GM12878 (cell line): ENCODE measurements around the gene DAAM1. TPM values are rescaled to one million over a fixed set of nuclear protein-coding genes. Genes with fewer than 3 reads are reported as not detected.
A peak's percentile ranks its signal among the peaks of the same experiment; 100 is the strongest.

Experiments used
- ATF7 ChIP-seq: fragments of 450-650 bp; IDR thresholded peaks from 2 replicates; pipeline ENCODE4 v1.6.1; 2016; ENCODE audit warnings: low read depth, mild to moderate bottlenecking
- BACH1 ChIP-seq: fragments of 450-650 bp; IDR thresholded peaks from 2 replicates; pipeline ENCODE4 v1.6.1; 2017; ENCODE audit warnings: mild to moderate bottlenecking, borderline replicate concordance
- CEBPB ChIP-seq, 2 experiments: fragments of 150-350 bp in 1 of 2; IDR thresholded peaks; 2 replicates each; pipeline ENCODE4 v1.6.1; 2012 to 2014; ENCODE audit warnings: low read depth in 2 of 2, low read length in 2 of 2, borderline replicate concordance in 1 of 2, inconsistent platforms in 1 of 2
- CHD2 ChIP-seq: IDR thresholded peaks from 2 replicates; pipeline ENCODE4 v1.6.1; 2011; ENCODE audit warnings: low read depth, low read length, improper control_type of control experiment, borderline replicate concordance
- CREM ChIP-seq: IDR thresholded peaks from 2 replicates; pipeline ENCODE4 v1.6.1; 2014; ENCODE audit warnings: antibody characterized with exemption, low read depth
- DPF2 ChIP-seq: fragments of 450-650 bp; IDR thresholded peaks from 2 replicates; pipeline ENCODE4 v1.6.1; 2017; ENCODE audit warnings: mild to moderate bottlenecking
- EGR1 ChIP-seq, 2 experiments: IDR thresholded peaks; 1 replicate in 1 of 2; 2 replicates in 1 of 2; pipeline ENCODE4 v1.6.1; 2011 to 2012; ENCODE audit warnings: low read depth in 2 of 2, low read length in 2 of 2, borderline replicate concordance in 1 of 2, mild to moderate bottlenecking in 1 of 2, moderate library complexity in 1 of 2
- EP300 ChIP-seq, 2 experiments: fragments of 150-350 bp in 1 of 2; IDR thresholded peaks; 2 replicates each; pipeline ENCODE4 v1.6.1; 2011 to 2012; ENCODE audit warnings: low read depth in 2 of 2, low read length in 2 of 2, borderline replicate concordance in 1 of 2, improper control_type of control experiment in 1 of 2, inconsistent platforms in 1 of 2; ENCODE audit not compliant: control insufficient read depth in 1 of 2
- FOXM1 ChIP-seq: IDR thresholded peaks from 2 replicates; pipeline ENCODE4 v1.6.1; 2012; ENCODE audit warnings: low read depth, mild to moderate bottlenecking, inconsistent platforms, low read length, moderate library complexity
- HCFC1 ChIP-seq: fragments of 150-350 bp; IDR thresholded peaks from 2 replicates; pipeline ENCODE4 v1.6.1; 2014; ENCODE audit warnings: low read length
- IKZF2 ChIP-seq, 2 experiments: fragments of 450-650 bp; IDR thresholded peaks; 2 replicates each; pipeline ENCODE4 v1.6.1; 2017; ENCODE audit warnings: mild to moderate bottlenecking in 2 of 2, moderate library complexity in 2 of 2
- LARP7 ChIP-seq: fragments of 450-650 bp; IDR thresholded peaks from 2 replicates; pipeline ENCODE4 v1.6.1; 2017; ENCODE audit warnings: mild to moderate bottlenecking
- MTA3 ChIP-seq: IDR thresholded peaks from 2 replicates; pipeline ENCODE4 v1.6.1; 2012; ENCODE audit warnings: low read length, inconsistent platforms, borderline replicate concordance
- MXI1 ChIP-seq: fragments of 150-350 bp; IDR thresholded peaks from 2 replicates; pipeline ENCODE4 v1.6.1; 2011; ENCODE audit warnings: low read depth, mild to moderate bottlenecking, inconsistent platforms, low read length, improper control_type of control experiment
- MYC ChIP-seq: IDR thresholded peaks from 2 replicates; pipeline ENCODE4 v1.6.1; 2011; ENCODE audit warnings: mild to moderate bottlenecking, low read length, moderate library complexity, inconsistent platforms; ENCODE audit not compliant: insufficient read depth, insufficient replicate concordance, insufficient read length, severe bottlenecking
- NFYA ChIP-seq: IDR thresholded peaks from 2 replicates; pipeline ENCODE4 v1.6.1; 2011; ENCODE audit warnings: low read depth, mild to moderate bottlenecking, low read length, improper control_type of control experiment, borderline replicate concordance
- PAX8 ChIP-seq: fragments of 450-650 bp; IDR thresholded peaks from 2 replicates; pipeline ENCODE4 v1.6.1; 2017; ENCODE audit warnings: mild to moderate bottlenecking, moderate library complexity
- PML ChIP-seq: IDR thresholded peaks from 2 replicates; pipeline ENCODE4 v1.6.1; 2012; ENCODE audit warnings: low read length, inconsistent platforms
- RB1 ChIP-seq: fragments of 450-650 bp; formaldehyde crosslinking; IDR thresholded peaks from 2 replicates; pipeline ENCODE4 v1.6.1; 2017; ENCODE audit warnings: mild to moderate bottlenecking, borderline replicate concordance
- RELA ChIP-seq: fragments of 450-650 bp; IDR thresholded peaks from 2 replicates; pipeline ENCODE4 v1.8.0; 2014; ENCODE audit warnings: borderline replicate concordance; ENCODE audit not compliant: partially characterized antibody
- SMARCA5 ChIP-seq: fragments of 450-650 bp; IDR thresholded peaks from 2 replicates; pipeline ENCODE4 v1.6.1; 2017; ENCODE audit warnings: mild to moderate bottlenecking
- SMC3 ChIP-seq: IDR thresholded peaks from 2 replicates; pipeline ENCODE4 v1.6.1; 2011; ENCODE audit warnings: low read length, improper control_type of control experiment, borderline replicate concordance
- SPI1 ChIP-seq: IDR thresholded peaks from 2 replicates; pipeline ENCODE4 v1.6.1; 2011; ENCODE audit warnings: low read depth, mild to moderate bottlenecking, low read length, moderate library complexity, borderline replicate concordance; ENCODE audit not compliant: insufficient read depth
- TCF3 ChIP-seq: IDR thresholded peaks from 2 replicates; pipeline ENCODE4 v1.6.1; 2012; ENCODE audit warnings: low read depth, mild to moderate bottlenecking, low read length, borderline replicate concordance; ENCODE audit not compliant: insufficient read depth
- ZZZ3 ChIP-seq: IDR thresholded peaks from 2 replicates; pipeline ENCODE4 v1.6.1; 2011; ENCODE audit warnings: low read depth; ENCODE audit not compliant: control insufficient read depth, insufficient read length
- polyA plus RNA-seq, 11 experiments: library from polyadenylated mRNA; depleted of rRNA in 4 of 11; unstranded in 6 of 11; stranded (reverse) in 5 of 11; fragments of >200 nt; fragmentation: Nextera tagmentation in 4 of 11; fragmentation: Illumina TruSeq in 1 of 11; extraction: Ambion mirVana in 4 of 11; extraction: Trizol in 1 of 11; gene quantifications; 1 replicate in 1 of 11; 2 replicates in 10 of 11; pipeline versions ENCODE4 v1.2.1 to v1.2.3, GENCODE V29; 2011 to 2016; ENCODE audit warnings: inconsistent platforms in 2 of 11, missing spikeins in 2 of 11, low read depth in 1 of 11
- total RNA-seq, 4 experiments: library from RNA; depleted of rRNA in 3 of 4; stranded (reverse); fragments of >200 nt in 3 of 4; fragmentation: Illumina TruSeq in 1 of 4; extraction: Trizol in 1 of 4; gene quantifications; 2 replicates each; pipeline versions ENCODE4 v1.2.1 to v1.2.3, GENCODE V29; 2013 to 2021
- TF ChIP-seq, protein P1 (sequence below): fragments of 450-650 bp; IDR thresholded peaks from 2 replicates; pipeline ENCODE4 v1.6.1; 2018; ENCODE audit warnings: mild to moderate bottlenecking, low read depth, moderate library complexity; ENCODE audit not compliant: partially characterized antibody
- TF ChIP-seq, protein P2 (sequence below): fragments of 450-650 bp; IDR thresholded peaks from 2 replicates; pipeline ENCODE4 v1.6.1; 2017; ENCODE audit warnings: mild to moderate bottlenecking, low read depth, inconsistent platforms; ENCODE audit not compliant: poor library complexity, severe bottlenecking

Gene DAAM1
- total and polyA plus RNA-seq, 10 of the 15 experiments (the other 5 are each of a cell fraction or from before 2014, with no cell fraction given) = 13.8 to 32.4 (median 24.2) TPM

DNA sequence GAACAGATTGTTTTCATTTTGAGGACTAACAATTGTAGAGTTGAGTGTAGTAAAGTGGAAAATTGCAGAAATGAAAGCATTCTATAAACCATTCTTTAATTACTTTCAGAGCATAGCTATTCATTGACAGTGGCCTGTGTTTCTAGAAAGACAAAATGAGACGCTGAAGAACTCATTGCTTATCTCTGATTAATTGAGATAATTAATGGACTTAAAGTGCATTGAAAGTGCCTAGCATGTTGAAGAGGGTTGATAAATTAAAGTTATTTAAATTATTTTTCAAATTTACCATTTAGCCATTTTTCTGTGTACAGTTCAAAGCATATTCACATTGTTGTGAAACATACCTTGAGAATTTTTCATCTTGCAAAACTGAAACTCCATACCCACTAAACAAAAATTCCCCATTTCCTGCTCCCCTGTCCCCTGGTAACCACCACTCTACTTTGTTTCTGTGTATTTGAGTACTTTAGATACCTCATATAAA, 57.4 kb downstream of the DAAM1 start (continued):
- TF ChIP-seq, protein P1, sequence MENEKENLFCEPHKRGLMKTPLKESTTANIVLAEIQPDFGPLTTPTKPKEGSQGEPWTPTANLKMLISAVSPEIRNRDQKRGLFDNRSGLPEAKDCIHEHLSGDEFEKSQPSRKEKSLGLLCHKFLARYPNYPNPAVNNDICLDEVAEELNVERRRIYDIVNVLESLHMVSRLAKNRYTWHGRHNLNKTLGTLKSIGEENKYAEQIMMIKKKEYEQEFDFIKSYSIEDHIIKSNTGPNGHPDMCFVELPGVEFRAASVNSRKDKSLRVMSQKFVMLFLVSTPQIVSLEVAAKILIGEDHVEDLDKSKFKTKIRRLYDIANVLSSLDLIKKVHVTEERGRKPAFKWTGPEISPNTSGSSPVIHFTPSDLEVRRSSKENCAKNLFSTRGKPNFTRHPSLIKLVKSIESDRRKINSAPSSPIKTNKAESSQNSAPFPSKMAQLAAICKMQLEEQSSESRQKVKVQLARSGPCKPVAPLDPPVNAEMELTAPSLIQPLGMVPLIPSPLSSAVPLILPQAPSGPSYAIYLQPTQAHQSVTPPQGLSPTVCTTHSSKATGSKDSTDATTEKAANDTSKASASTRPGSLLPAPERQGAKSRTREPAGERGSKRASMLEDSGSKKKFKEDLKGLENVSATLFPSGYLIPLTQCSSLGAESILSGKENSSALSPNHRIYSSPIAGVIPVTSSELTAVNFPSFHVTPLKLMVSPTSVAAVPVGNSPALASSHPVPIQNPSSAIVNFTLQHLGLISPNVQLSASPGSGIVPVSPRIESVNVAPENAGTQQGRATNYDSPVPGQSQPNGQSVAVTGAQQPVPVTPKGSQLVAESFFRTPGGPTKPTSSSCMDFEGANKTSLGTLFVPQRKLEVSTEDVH = no peak
- TF ChIP-seq TCF3 (no peak), LARP7 (no peak), ATF7 (peak; percentile 61), MTA3 (no peak), EGR1 (IDR thresholded peaks at IDR 0.05; ENCODE audit: borderline replicate concordance in 1 of 2, low read depth in 2 of 2, low read length in 2 of 2) (no peak), MYC (no peak), DPF2 (peak; percentile 55; the same call in 1 of the 2 replicates), CEBPB (IDR thresholded peaks at IDR 0.05; ENCODE audit: borderline replicate concordance in 1 of 2, low read depth in 2 of 2, low read length in 2 of 2) (no peak), SMARCA5 (no peak), CHD2 (no peak), HCFC1 (no peak), NFYA (no peak), SMC3 (no peak), FOXM1 (peak; percentile 49; the same call in 1 of the 2 replicates), PML (no peak), MXI1 (no peak), IKZF2 (IDR thresholded peaks at IDR 0.05) (peak; percentile 79; a peak in 3 of 4 replicates), ZZZ3 (no peak), SPI1 (peak; percentile 70; the same call in 1 of the 2 replicates), PAX8 (no peak), CREM (peak; percentile 36; the same call in 1 of the 2 replicates), BACH1 (0 out of 2 replicates have a peak, but pooled peaks have one; percentile 56), EP300 (IDR thresholded peaks at IDR 0.05; ENCODE audit: borderline replicate concordance in 1 of 2, control insufficient read depth in 1 of 2, low read depth in 2 of 2, low read length in 2 of 2) (peak; percentile 58 to 64), RELA (no peak), RB1 (no peak)
- TF ChIP-seq, protein P2, sequence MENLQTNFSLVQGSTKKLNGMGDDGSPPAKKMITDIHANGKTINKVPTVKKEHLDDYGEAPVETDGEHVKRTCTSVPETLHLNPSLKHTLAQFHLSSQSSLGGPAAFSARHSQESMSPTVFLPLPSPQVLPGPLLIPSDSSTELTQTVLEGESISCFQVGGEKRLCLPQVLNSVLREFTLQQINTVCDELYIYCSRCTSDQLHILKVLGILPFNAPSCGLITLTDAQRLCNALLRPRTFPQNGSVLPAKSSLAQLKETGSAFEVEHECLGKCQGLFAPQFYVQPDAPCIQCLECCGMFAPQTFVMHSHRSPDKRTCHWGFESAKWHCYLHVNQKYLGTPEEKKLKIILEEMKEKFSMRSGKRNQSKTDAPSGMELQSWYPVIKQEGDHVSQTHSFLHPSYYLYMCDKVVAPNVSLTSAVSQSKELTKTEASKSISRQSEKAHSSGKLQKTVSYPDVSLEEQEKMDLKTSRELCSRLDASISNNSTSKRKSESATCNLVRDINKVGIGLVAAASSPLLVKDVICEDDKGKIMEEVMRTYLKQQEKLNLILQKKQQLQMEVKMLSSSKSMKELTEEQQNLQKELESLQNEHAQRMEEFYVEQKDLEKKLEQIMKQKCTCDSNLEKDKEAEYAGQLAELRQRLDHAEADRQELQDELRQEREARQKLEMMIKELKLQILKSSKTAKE = peak; percentile 53
